ENCODE results near the gene TADA2B. TPM values are rescaled to one million over a fixed set of nuclear protein-coding genes. Genes with fewer than 3 reads are reported as not detected.

The TADA2B gene
- total RNA-seq, 1 experiment from 2014 or later = 29.5 TPM

GRCh38 chr4:7014815-7015214, 28.4 kb upstream of the TADA2B start:
- no TSS peak for BruUV-seq (replicated peaks)
- POLR2A ChIA-PET = no interaction called here

GRCh38 chr4:7015383-7016035, 27.7 kb upstream of the TADA2B start:
- TF ChIP-seq CTCF (IDR thresholded peaks at IDR 0.05; ENCODE audit: unreplicated experiment) = no peak
- no peaks in the 10 kb centered on the region for H3K4me1 Mint-ChIP-seq (ENCODE audit: insufficient read depth, unreplicated experiment)
- CTCF ChIA-PET = interaction anchor here (1.3 kb wide), 2 partner anchors 11 to 43 kb away, joined by 3 to 4 read pairs; no protein-coding TSS in a partner anchor
- POLR2A ChIA-PET = interaction anchor here (0.8 kb wide), 1 partner anchor 30 kb away, joined by 5 read pairs; no protein-coding TSS in a partner anchor
- DNase-seq (ENCODE audit: unreplicated experiment) = no peak
- peak overlapping the region; percentile 74 for H3K27ac Mint-ChIP-seq (ENCODE audit: low read depth, unreplicated experiment)
- H3K9me3 Mint-ChIP-seq (ENCODE audit: unreplicated experiment) = no peaks in the 10 kb centered on the region
- no peaks in the 10 kb centered on the region for H3K27me3 Mint-ChIP-seq (ENCODE audit: insufficient read depth, unreplicated experiment)
- H3K36me3 Mint-ChIP-seq (ENCODE audit: insufficient read depth, unreplicated experiment) = peaks cover 63% of the 10 kb centered on the region
- intact Hi-C loops (cut with micrococcal nuclease) = no loop called here
- BruUV-seq (replicated peaks) = no TSS peak
- no peak overlapping the region for H3K4me3 Mint-ChIP-seq (ENCODE audit: unreplicated experiment)

More at GRCh38 chr4:7014815-7015214, 28.4 kb upstream of the TADA2B start:
- intact Hi-C loops (cut with micrococcal nuclease) = no loop called here
- no peak overlapping the region for H3K4me3 Mint-ChIP-seq (ENCODE audit: unreplicated experiment)
- H3K27me3 Mint-ChIP-seq (ENCODE audit: insufficient read depth, unreplicated experiment) = no peaks in the 10 kb centered on the region
- H3K9me3 Mint-ChIP-seq (ENCODE audit: unreplicated experiment) = no peaks in the 10 kb centered on the region
- H3K36me3 Mint-ChIP-seq (ENCODE audit: insufficient read depth, unreplicated experiment) = peaks cover 68% of the 10 kb centered on the region
- H3K27ac Mint-ChIP-seq (ENCODE audit: low read depth, unreplicated experiment) = peak overlapping the region; percentile 74
- no peak for TF ChIP-seq CTCF (IDR thresholded peaks at IDR 0.05; ENCODE audit: unreplicated experiment)
- CTCF ChIA-PET = interaction anchor here (1.3 kb wide), 1 partner anchor 42 kb away, joined by 4 read pairs; no protein-coding TSS in a partner anchor
- H3K4me1 Mint-ChIP-seq (ENCODE audit: insufficient read depth, unreplicated experiment) = no peaks in the 10 kb centered on the region
- DNase-seq (ENCODE audit: unreplicated experiment) = no peak

- no peaks in the 10 kb centered on the region for H3K9me3 Mint-ChIP-seq (ENCODE audit: unreplicated experiment)
- H3K4me1 Mint-ChIP-seq (ENCODE audit: insufficient read depth, unreplicated experiment) = no peaks in the 10 kb centered on the region
- POLR2A ChIA-PET = interaction anchor here (0.8 kb wide), 1 partner anchor 29 kb away, joined by 5 read pairs; no protein-coding TSS in a partner anchor
- TF ChIP-seq CTCF (IDR thresholded peaks at IDR 0.05; ENCODE audit: unreplicated experiment) = no peak
- H3K27ac Mint-ChIP-seq (ENCODE audit: low read depth, unreplicated experiment) = no peak overlapping the region
- CTCF ChIA-PET = interaction anchor here (0.9 to 1.3 kb wide), 3 partner anchors 8 to 43 kb away, joined by 3 to 4 read pairs (median 3); no protein-coding TSS in a partner anchor
- no peak for DNase-seq (ENCODE audit: unreplicated experiment)
- no peak overlapping the region for H3K4me3 Mint-ChIP-seq (ENCODE audit: unreplicated experiment)
- H3K27me3 Mint-ChIP-seq (ENCODE audit: insufficient read depth, unreplicated experiment) = no peaks in the 10 kb centered on the region
- peaks cover 62% of the 10 kb centered on the region for H3K36me3 Mint-ChIP-seq (ENCODE audit: insufficient read depth, unreplicated experiment)
- no TSS peak for BruUV-seq (replicated peaks)
- intact Hi-C loops (cut with micrococcal nuclease) = no loop called here
These were observed 27.1 kb upstream of the TADA2B start for GRCh38 chr4:7016086-7016485.

- ChIA-PET POLR2A (no interaction called here), CTCF (interaction anchor here (0.9 to 1.3 kb wide), 2 partner anchors 8 to 12 kb away, joined by 3 read pairs; no protein-coding TSS in a partner anchor)
- no peak overlapping the region for H3K27ac Mint-ChIP-seq (ENCODE audit: low read depth, unreplicated experiment)
- no peak overlapping the region for H3K4me3 Mint-ChIP-seq (ENCODE audit: unreplicated experiment)
- no peak for TF ChIP-seq CTCF (IDR thresholded peaks at IDR 0.05; ENCODE audit: unreplicated experiment)
- BruUV-seq (replicated peaks) = no TSS peak
- DNase-seq (ENCODE audit: unreplicated experiment) = no peak
- H3K36me3 Mint-ChIP-seq (ENCODE audit: insufficient read depth, unreplicated experiment) = peaks cover 58% of the 10 kb centered on the region
- H3K27me3 Mint-ChIP-seq (ENCODE audit: insufficient read depth, unreplicated experiment) = no peaks in the 10 kb centered on the region
- H3K4me1 Mint-ChIP-seq (ENCODE audit: insufficient read depth, unreplicated experiment) = no peaks in the 10 kb centered on the region
- intact Hi-C loops (cut with micrococcal nuclease) = no loop called here
- H3K9me3 Mint-ChIP-seq (ENCODE audit: unreplicated experiment) = no peaks in the 10 kb centered on the region
These were observed 26.7 kb upstream of the TADA2B start for GRCh38 chr4:7016512-7016911.
